ENCODE results near the gene EIF3D.

EIF3D gene

GRCh38 chr22:36466258-36466657, 62.7 kb downstream of the EIF3D start:
- no peak for DNase-seq (ENCODE audit: low spot score)

GRCh38 chr22:36465232-36466021, 63.5 kb downstream of the EIF3D start:
- DNase-seq (ENCODE audit: low spot score): no peak

GRCh38 chr22:36464715-36465231, 64.2 kb downstream of the EIF3D start:
- no peak for DNase-seq (ENCODE audit: low spot score)

- DNase-seq (ENCODE audit: low spot score): no peak
These were observed 65.2 kb downstream of the EIF3D start for GRCh38 chr22:36463783-36464184.

- no peak for DNase-seq (ENCODE audit: low spot score)
These were observed 67.0 kb downstream of the EIF3D start for GRCh38 chr22:36461665-36462649.

Data from SK-N-DZ (cell line).